HCT116 (cell line): ENCODE measurements around the gene CDK14. TPM values are rescaled to one million over a fixed set of nuclear protein-coding genes. Genes with fewer than 3 reads are reported as not detected.

ENCODE experiments used
- ATAC-seq: fragments of 200-7000 bp; cut with Tn5 transposase; 2 replicates; pipeline ENCODE4 v1.9.1; 2020; ENCODE audit warnings: mild to moderate bottlenecking, moderate library complexity
- BruUV-seq: library from RNA; stranded (reverse); fragments of 400-500 nt; replicated peaks from 2 replicates; lab custom pipeline; 2021; lab: Mats Ljungman, UMichigan
- CTCF ChIA-PET: fragments of 300-600 bp; sonication (Branson Sonifier 250); formaldehyde crosslinking; loops from one replicate; lab custom pipeline; 2021; ENCODE audit warnings: antibody characterized with exemption; lab: Charles Lee
- POLR2A ChIA-PET: fragments of 300-600, 350-600 bp; sonication (Branson Sonifier 250); formaldehyde crosslinking; loops from one replicate; lab custom pipeline; 2021; ENCODE audit warnings: antibody characterized with exemption; lab: Charles Lee
- RAD21 ChIA-PET, 2 experiments: fragments of 300-600 bp; sonication (Branson Sonifier 250); formaldehyde crosslinking; loops; one replicate each; lab custom pipeline; 2023; ENCODE audit warnings: low total read pairs in 2 of 2; ENCODE audit not compliant: uncharacterized antibody in 2 of 2, unreplicated experiment in 2 of 2, low non-redundant PET in 1 of 2; lab: Charles Lee
- DNase-seq: peaks from one replicate; pipeline ENCODE4 v3.0.0-alpha.2; 2010; ENCODE audit warnings: low read depth, low spot score
- H2AFZ ChIP-seq: fragments of 200-600 bp; shearing (Covaris generic), sonication (generic); 2 replicates; pipeline ENCODE4 v1.6.1; 2017; ENCODE audit warnings: low read depth, mixed run types, mixed read lengths, antibody characterized with exemption, low read length; ENCODE audit not compliant: poor library complexity, severe bottlenecking
- H3K27ac ChIP-seq: 2 replicates; pipeline ENCODE4 v1.5.1; 2012; ENCODE audit warnings: low read depth, low read length
- H3K27me3 ChIP-seq: fragments of 200-600 bp; sonication (generic); 2 replicates; pipeline ENCODE4 v1.6.1; 2016; ENCODE audit warnings: mixed run types, low read length, mixed read lengths; ENCODE audit not compliant: insufficient read depth
- H3K36me3 ChIP-seq, 2 experiments: fragments of 200-500 bp in 1 of 2; fragments of 200-600 bp in 1 of 2; sonication (Bioruptor generic) in 1 of 2; sonication (generic) in 1 of 2; 2 replicates each; pipeline versions ENCODE4 v1.5.1 to v1.6.1; 2014 to 2016; ENCODE audit warnings: low read length in 2 of 2, inconsistent platforms in 1 of 2, mixed read lengths in 1 of 2, mixed run types in 1 of 2; ENCODE audit not compliant: insufficient read depth in 2 of 2, control insufficient read depth in 1 of 2
- H3K4me1 ChIP-seq, 2 experiments: fragments of 200-600 bp in 1 of 2; sonication (generic) in 1 of 2; 2 replicates each; pipeline versions ENCODE4 v1.5.1 to v1.6.1; 2012 to 2017; ENCODE audit warnings: low read length in 2 of 2, inconsistent platforms in 1 of 2, mild to moderate bottlenecking in 1 of 2, mixed read lengths in 1 of 2, mixed run types in 1 of 2, moderate library complexity in 1 of 2; ENCODE audit not compliant: insufficient read depth in 2 of 2, control insufficient read depth in 1 of 2
- H3K4me2 ChIP-seq: fragments of 200-600 bp; sonication (generic); 2 replicates; pipeline ENCODE4 v1.6.1; 2017; ENCODE audit warnings: mixed run types, low read length, mixed read lengths
- H3K4me3 ChIP-seq, 2 experiments: fragments of 200-600 bp in 1 of 2; sonication (generic) in 1 of 2; replicated peaks in 1 of 2; 2 replicates each; pipeline ENCODE4 v1.5.1; 2011 to 2016; ENCODE audit warnings: low read length in 2 of 2, control low read depth in 1 of 2, low read depth in 1 of 2, mild to moderate bottlenecking in 1 of 2, mixed read lengths in 1 of 2, mixed run types in 1 of 2
- H3K79me2 ChIP-seq: fragments of 200-600 bp; sonication (generic); 2 replicates; pipeline ENCODE4 v1.6.1; 2017; ENCODE audit warnings: mild to moderate bottlenecking, mixed run types, low read length, moderate library complexity, mixed read lengths; ENCODE audit not compliant: insufficient read depth
- H3K9ac ChIP-seq: fragments of 200-600 bp; sonication (generic); 2 replicates; pipeline ENCODE4 v1.6.1; 2016; ENCODE audit warnings: low read length, mixed read lengths
- H3K9me2 ChIP-seq: fragments of 200-600 bp; sonication (generic), shearing (Covaris generic); 2 replicates; pipeline ENCODE4 v1.6.1; 2017; ENCODE audit warnings: mixed run types, mild to moderate bottlenecking, moderate library complexity; ENCODE audit not compliant: insufficient read depth
- H3K9me3 ChIP-seq, 2 experiments: fragments of 200-500 bp in 1 of 2; fragments of 200-600 bp in 1 of 2; sonication (Bioruptor generic) in 1 of 2; sonication (generic) in 1 of 2; 2 replicates each; pipeline ENCODE4 v1.6.1; 2014 to 2017; ENCODE audit warnings: low read length in 2 of 2, mixed read lengths in 2 of 2, inconsistent platforms in 1 of 2, low read depth in 1 of 2, mild to moderate bottlenecking in 1 of 2, mixed run types in 1 of 2, moderate library complexity in 1 of 2; ENCODE audit not compliant: control insufficient read depth in 1 of 2, insufficient read depth in 1 of 2
- H4K20me1 ChIP-seq: fragments of 200-600 bp; sonication (generic), shearing (Covaris generic); 2 replicates; pipeline ENCODE4 v1.6.1; 2017; ENCODE audit warnings: mixed run types, mild to moderate bottlenecking, moderate library complexity; ENCODE audit not compliant: insufficient read depth
- ATF3 ChIP-seq: IDR thresholded peaks from 2 replicates; pipeline ENCODE4 v1.6.1; 2012
- CBX3 ChIP-seq: IDR thresholded peaks from 2 replicates; pipeline ENCODE4 v1.6.1; 2012; ENCODE audit warnings: low read depth
- CEBPB ChIP-seq: IDR thresholded peaks from 2 replicates; pipeline ENCODE4 v1.6.1; 2012; ENCODE audit warnings: low read depth
- EGR1 ChIP-seq: IDR thresholded peaks from 2 replicates; pipeline ENCODE4 v1.6.1; 2012; ENCODE audit warnings: low read depth
- ELF1 ChIP-seq: IDR thresholded peaks from 2 replicates; pipeline ENCODE4 v1.6.1; 2012; ENCODE audit warnings: low read depth, borderline replicate concordance
- EZH2phosphoT487 ChIP-seq: fragments of 200-600 bp; IDR thresholded peaks from 2 replicates; pipeline ENCODE4 v1.6.1; 2018; ENCODE audit warnings: antibody characterized with exemption, borderline replicate concordance
- FOSL1 ChIP-seq: IDR thresholded peaks from 2 replicates; pipeline ENCODE4 v1.6.1; 2012; ENCODE audit warnings: low read depth
- JUND ChIP-seq: IDR thresholded peaks from 2 replicates; pipeline ENCODE4 v1.6.1; 2012
- MAX ChIP-seq: IDR thresholded peaks from 2 replicates; pipeline ENCODE4 v1.6.1; 2012
- POLR2A ChIP-seq: IDR thresholded peaks from 2 replicates; pipeline ENCODE4 v1.7.0; 2011; ENCODE audit warnings: borderline replicate concordance; ENCODE audit not compliant: insufficient read depth, insufficient read length; ENCODE audit errors: extremely low read depth
- POLR2AphosphoS5 ChIP-seq: IDR thresholded peaks from 2 replicates; pipeline ENCODE4 v1.6.1; 2011; ENCODE audit warnings: mild to moderate bottlenecking, low read depth, low read length, moderate library complexity
- REST ChIP-seq: IDR thresholded peaks from 2 replicates; pipeline ENCODE4 v1.6.1; 2012; ENCODE audit warnings: low read depth
- SIN3A ChIP-seq: IDR thresholded peaks from 2 replicates; pipeline ENCODE4 v1.6.1; 2012; ENCODE audit warnings: low read depth
- SP1 ChIP-seq: IDR thresholded peaks from 2 replicates; pipeline ENCODE4 v1.6.1; 2012; ENCODE audit warnings: low read depth
- SRF ChIP-seq: IDR thresholded peaks from 2 replicates; pipeline ENCODE4 v1.6.1; 2012; ENCODE audit warnings: low read depth
- TCF7L2 ChIP-seq: IDR thresholded peaks from 2 replicates; pipeline ENCODE4 v1.7.0; 2011; ENCODE audit warnings: borderline replicate concordance, inconsistent platforms; ENCODE audit not compliant: insufficient read depth, insufficient read length; ENCODE audit errors: extremely low read depth
- YY1 ChIP-seq: IDR thresholded peaks from 2 replicates; pipeline ENCODE4 v1.6.1; 2011; ENCODE audit warnings: low read length, low read depth, moderate library complexity, mild to moderate bottlenecking; ENCODE audit not compliant: insufficient replicate concordance; ENCODE audit errors: extremely low read depth
- ZFX ChIP-seq: fragments of 450-650 bp; IDR thresholded peaks from 2 replicates; pipeline ENCODE4 v1.6.1; 2017
- ZNF274 ChIP-seq: fragments of 200-500 bp; sonication (Bioruptor generic); IDR thresholded peaks from 2 replicates; pipeline ENCODE4 v1.6.1; 2014; ENCODE audit warnings: mild to moderate bottlenecking, low read depth, low read length, inconsistent platforms
- intact Hi-C: fragments of 100-400 bp; cut with micrococcal nuclease; formaldehyde crosslinking; loops from 2 replicates; pipeline ENCODE4 v1.10.0; 2022
- total RNA-seq: library from RNA; stranded (reverse); gene quantifications from one replicate; pipeline ENCODE4 v1.2.1, GENCODE V29; 2021; ENCODE audit not compliant: unreplicated experiment
- TF ChIP-seq, protein P1 (sequence below), 3 experiments: fragments of 200-600 bp in 1 of 3; sonication (generic) in 1 of 3; IDR thresholded peaks in 2 of 3; conservative IDR thresholded peaks in 1 of 3; 2 replicates each; pipeline ENCODE4 v1.5.1; 2012 to 2017; ENCODE audit warnings: low read depth in 2 of 3, low read length in 2 of 3, antibody characterized with exemption in 1 of 3, borderline replicate concordance in 1 of 3, control low read depth in 1 of 3, mild to moderate bottlenecking in 1 of 3, mixed read lengths in 1 of 3, mixed run types in 1 of 3, moderate library complexity in 1 of 3; ENCODE audit not compliant: insufficient read depth in 1 of 3

CDK14 gene
- total RNA-seq, 1 experiment from 2014 or later = 10.2 TPM

DNA sequence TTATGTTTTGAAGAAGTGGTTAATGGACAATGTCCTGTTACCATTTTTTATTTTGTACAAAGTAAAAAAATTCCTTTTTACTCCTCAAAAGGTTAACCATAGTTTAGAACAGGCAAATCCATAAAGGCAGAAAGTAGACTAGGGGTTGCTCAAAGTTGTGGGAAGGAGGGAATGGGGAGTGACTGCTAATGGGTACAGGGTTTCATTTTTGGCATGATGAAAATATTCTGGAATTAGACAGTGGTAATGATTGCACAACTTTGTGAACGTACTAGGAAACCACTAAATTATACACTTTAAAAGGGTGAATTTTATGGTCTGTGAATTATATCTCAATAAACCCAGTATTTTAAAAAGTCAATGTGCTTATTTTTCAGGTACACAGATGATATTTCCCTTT is 35.4 kb upstream of the CDK14 start:
- no peak overlapping the region for H2AFZ ChIP-seq
- no peaks in the 10 kb centered on the region for H3K9me3 ChIP-seq
- DNase-seq = no peak
- ATAC-seq = no peak
- intact Hi-C loops = no loop called here
- no peak overlapping the region for H3K9ac ChIP-seq
- TF ChIP-seq TCF7L2 = no peak
- no peak for TF ChIP-seq ZNF274
- TF ChIP-seq ATF3 = no peak
- no peak for TF ChIP-seq SIN3A
- TF ChIP-seq POLR2AphosphoS5 = no peak
- no peak for TF ChIP-seq EGR1
- no peak for TF ChIP-seq ELF1
- no peak for TF ChIP-seq REST
- TF ChIP-seq MAX = no peak
- no peak for TF ChIP-seq YY1
- no peak for TF ChIP-seq SRF
- TF ChIP-seq EZH2phosphoT487 = no peak
- TF ChIP-seq CEBPB = no peak
- no peak for TF ChIP-seq POLR2A
- no peak for TF ChIP-seq JUND
- no peak for TF ChIP-seq SP1
- TF ChIP-seq FOSL1 = no peak
- TF ChIP-seq ZFX = no peak
- no peak for TF ChIP-seq CBX3
- TF ChIP-seq, protein P1, sequence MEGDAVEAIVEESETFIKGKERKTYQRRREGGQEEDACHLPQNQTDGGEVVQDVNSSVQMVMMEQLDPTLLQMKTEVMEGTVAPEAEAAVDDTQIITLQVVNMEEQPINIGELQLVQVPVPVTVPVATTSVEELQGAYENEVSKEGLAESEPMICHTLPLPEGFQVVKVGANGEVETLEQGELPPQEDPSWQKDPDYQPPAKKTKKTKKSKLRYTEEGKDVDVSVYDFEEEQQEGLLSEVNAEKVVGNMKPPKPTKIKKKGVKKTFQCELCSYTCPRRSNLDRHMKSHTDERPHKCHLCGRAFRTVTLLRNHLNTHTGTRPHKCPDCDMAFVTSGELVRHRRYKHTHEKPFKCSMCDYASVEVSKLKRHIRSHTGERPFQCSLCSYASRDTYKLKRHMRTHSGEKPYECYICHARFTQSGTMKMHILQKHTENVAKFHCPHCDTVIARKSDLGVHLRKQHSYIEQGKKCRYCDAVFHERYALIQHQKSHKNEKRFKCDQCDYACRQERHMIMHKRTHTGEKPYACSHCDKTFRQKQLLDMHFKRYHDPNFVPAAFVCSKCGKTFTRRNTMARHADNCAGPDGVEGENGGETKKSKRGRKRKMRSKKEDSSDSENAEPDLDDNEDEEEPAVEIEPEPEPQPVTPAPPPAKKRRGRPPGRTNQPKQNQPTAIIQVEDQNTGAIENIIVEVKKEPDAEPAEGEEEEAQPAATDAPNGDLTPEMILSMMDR (IDR thresholded peaks at IDR 0.05 in 2 of 3, conservative IDR thresholded peaks at IDR 0.05 in 1 of 3; ENCODE audit: borderline replicate concordance in 1 of 3, insufficient read depth in 1 of 3, low read depth in 2 of 3, low read length in 2 of 3) = no peak
- no peak overlapping the region for H3K4me3 ChIP-seq
- no peaks in the 10 kb centered on the region for H3K4me1 ChIP-seq
- ChIA-PET RAD21 (no interaction called here), POLR2A (no interaction called here), CTCF (no interaction called here)
- no peaks in the 10 kb centered on the region for H4K20me1 ChIP-seq
- no peaks in the 10 kb centered on the region for H3K36me3 ChIP-seq
- H3K4me2 ChIP-seq = no peak overlapping the region
- H3K27ac ChIP-seq = no peak overlapping the region
- no TSS peak for BruUV-seq
- H3K9me2 ChIP-seq = no peaks in the 10 kb centered on the region
- H3K79me2 ChIP-seq = no peaks in the 10 kb centered on the region
- no peaks in the 10 kb centered on the region for H3K27me3 ChIP-seq
